Astrocyte of the spinal cord (primary cell): ENCODE results near the gene IDH3G.

Experiments
- DNase-seq: peaks from one replicate; pipeline ENCODE4 v3.0.0; 2011; ENCODE audit warnings: low read depth, low spot score
- H3K4me3 ChIP-seq: 2 replicates; pipeline ENCODE4 v1.5.1; 2011; ENCODE audit warnings: low read depth, mild to moderate bottlenecking, low read length, moderate library complexity
- in situ Hi-C: cut with HindIII; loops from 2 replicates; pipeline ENCODE4 v1.10.0; 2017; ENCODE audit warnings: low sequenced_read_pairs
- TF ChIP-seq, protein P1 (sequence below): IDR thresholded peaks from 2 replicates; pipeline ENCODE4 v1.5.1; 2012; ENCODE audit warnings: low read depth, mild to moderate bottlenecking, low read length, inconsistent platforms

The IDH3G gene

DNA sequence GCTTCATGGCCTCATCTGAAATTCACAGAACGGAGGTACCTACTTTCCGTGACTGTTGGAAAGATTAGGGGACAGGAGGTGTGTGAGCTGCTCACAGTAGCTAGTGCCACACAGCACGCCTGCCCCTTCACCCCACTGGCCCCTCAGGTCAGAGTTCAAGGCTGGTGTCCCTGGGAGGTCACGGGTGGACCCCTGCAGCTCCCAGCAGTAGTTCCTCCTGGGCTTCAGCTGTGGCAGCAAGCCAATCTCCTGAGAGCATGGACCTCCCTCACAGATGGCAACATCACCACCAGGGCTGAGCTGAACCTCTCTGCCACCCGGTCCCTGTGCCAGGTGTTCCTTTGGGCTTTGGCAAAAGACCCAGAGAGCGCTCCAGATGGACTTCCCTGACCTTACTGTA, 1.8 kb downstream of the IDH3G start:
- no peak overlapping the region for H3K4me3 ChIP-seq
- DNase-seq, result no peak
- in situ Hi-C loops, result no loop called here
- TF ChIP-seq, protein P1, sequence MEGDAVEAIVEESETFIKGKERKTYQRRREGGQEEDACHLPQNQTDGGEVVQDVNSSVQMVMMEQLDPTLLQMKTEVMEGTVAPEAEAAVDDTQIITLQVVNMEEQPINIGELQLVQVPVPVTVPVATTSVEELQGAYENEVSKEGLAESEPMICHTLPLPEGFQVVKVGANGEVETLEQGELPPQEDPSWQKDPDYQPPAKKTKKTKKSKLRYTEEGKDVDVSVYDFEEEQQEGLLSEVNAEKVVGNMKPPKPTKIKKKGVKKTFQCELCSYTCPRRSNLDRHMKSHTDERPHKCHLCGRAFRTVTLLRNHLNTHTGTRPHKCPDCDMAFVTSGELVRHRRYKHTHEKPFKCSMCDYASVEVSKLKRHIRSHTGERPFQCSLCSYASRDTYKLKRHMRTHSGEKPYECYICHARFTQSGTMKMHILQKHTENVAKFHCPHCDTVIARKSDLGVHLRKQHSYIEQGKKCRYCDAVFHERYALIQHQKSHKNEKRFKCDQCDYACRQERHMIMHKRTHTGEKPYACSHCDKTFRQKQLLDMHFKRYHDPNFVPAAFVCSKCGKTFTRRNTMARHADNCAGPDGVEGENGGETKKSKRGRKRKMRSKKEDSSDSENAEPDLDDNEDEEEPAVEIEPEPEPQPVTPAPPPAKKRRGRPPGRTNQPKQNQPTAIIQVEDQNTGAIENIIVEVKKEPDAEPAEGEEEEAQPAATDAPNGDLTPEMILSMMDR, result no peak

DNA sequence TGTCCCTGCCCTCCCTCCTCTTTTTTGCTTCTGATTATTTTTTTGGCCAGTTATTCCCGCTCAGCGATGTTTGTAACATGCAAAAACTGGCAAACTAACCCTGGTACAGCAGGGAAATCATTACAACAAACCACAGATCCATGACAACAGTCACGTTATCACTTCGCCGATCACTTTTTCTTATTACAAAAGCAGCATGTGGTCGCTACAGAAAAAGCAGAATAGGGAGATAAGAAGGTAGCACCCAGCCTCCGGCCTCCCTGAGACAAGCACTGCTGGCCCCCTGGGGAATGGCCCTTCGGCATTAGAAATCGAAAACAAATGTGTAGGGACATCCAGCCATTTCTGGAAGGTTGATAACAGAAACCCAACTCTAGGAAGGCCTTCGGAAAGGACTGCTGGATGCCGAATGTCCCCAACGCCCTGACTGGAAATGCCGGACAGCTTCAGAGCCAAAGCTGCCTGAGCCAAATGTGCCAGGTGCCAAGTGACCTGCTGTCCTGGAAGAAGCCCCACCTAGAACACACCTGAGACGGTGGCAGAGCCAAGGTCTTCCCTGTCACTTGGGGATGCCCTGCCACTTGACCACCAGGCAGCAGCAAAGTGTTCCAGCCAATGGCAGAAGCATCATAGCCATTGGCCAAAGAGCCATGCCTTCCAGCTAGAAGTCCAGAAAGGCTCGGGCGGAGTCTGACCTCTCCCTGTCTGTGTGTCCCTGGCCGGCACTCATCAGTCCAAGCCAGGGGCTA, 2.9 kb downstream of the IDH3G start:
- in situ Hi-C loops, result no loop called here
- TF ChIP-seq, protein P1, result no peak
- no peak for DNase-seq
- no peak overlapping the region for H3K4me3 ChIP-seq

DNA sequence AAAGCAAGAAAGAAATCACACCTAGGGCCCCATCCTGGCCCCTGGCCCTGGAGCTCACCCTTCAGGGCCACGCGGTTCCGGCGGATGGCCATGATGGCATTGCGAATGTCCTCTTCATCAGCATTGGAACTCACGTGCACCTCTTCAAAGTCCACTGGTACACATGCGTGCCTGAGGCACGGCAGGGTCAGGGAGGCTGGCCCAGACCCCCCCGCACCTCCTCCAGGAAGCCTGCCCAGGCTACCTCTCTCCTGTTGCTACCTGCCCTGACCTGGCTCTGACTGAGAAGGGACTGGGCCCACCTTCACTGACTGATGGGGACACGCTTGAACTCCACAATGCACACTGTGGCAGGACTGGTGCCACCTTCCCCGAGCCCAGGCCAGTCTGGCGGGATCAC, 4.5 kb downstream of the IDH3G start:
- DNase-seq, result no peak
- TF ChIP-seq, protein P1, result no peak
- in situ Hi-C loops, result no loop called here
- H3K4me3 ChIP-seq, result no peak overlapping the region

DNA sequence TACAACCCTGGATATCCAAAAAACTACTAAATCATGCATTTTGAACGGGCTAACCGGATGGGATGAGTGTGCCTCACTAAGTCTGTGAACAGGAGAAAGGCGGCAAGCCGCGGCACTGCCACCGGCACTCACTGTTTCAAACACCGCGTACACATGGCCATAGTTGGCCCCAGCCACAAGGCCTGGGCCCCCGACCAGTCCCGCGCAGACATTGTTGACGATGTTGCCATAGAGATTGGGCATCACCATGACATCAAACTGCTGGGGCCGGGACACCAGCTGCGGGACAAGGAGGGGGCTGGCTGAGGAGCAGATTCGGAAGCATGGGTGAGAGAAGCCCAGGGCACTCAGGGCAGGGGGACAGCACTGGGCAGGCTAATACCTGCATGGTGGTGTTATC, 7.5 kb downstream of the IDH3G start:
- H3K4me3 ChIP-seq, result no peak overlapping the region
- in situ Hi-C loops, result no loop called here
- DNase-seq, result no peak
- TF ChIP-seq, protein P1, result no peak

DNA sequence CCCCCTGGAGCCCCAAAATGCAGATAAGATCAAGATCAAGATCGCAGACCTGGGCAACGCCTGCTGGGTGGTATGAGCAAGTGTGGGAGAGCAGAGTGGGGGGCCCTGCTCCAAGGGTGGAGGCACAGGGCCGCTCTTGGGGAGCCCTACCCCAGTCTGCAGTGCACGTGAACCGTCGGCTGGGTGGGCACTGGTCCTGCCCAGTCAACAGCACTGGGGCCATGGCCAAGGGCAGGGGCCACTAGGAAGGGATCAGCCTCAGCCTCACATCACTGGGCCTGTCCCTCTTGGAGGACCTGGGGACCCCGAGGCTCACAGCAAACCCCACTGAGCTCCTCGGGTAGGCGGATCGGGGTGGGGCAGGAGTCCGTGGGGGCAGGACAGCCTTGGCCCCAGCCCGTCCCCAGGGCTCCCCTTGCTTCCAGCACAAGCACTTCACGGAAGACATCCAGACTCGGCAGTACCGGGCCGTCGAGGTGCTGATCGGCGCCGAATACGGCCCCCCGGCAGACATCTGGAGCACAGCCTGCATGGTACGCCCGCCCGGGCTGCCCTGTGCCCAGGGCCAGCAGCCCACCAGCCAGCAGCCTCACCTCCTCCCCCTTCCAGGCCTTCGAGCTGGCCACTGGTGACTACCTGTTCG, 9.7 kb downstream of the IDH3G start:
- no peak for DNase-seq
- H3K4me3 ChIP-seq, result no peak overlapping the region
- in situ Hi-C loops, result no loop called here
- TF ChIP-seq, protein P1, result no peak

DNA sequence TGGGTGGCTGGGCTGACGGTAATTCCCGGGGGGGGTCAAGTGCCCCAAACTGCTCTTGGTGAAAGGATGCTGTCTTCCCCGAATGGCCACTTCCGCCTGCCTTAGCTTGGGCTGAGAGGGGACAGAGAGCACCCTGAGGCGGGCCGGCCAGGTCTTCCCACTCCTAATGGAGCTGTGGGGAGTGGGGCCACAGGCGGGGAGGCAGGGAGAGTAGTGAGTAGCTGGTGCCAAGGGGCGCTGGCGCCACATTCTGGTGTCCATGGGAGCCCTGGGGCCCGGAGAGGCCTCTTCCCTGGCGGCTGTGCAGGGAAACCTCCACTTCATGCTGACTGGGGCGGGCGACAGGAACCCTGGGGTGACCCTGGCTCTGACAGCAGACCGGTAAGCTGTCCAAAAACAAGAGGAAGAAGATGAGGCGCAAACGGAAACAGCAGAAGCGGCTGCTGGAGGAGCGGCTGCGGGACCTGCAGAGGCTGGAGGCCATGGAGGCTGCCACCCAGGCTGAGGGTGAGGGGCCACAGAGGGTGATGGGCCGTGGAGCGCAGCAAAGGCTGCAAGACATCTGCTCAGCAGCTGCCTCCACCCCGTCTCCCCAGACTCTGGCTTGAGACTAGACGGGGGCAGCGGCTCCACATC, 10.7 kb downstream of the IDH3G start:
- TF ChIP-seq, protein P1, result no peak
- no peak overlapping the region for H3K4me3 ChIP-seq
- in situ Hi-C loops, result no loop called here
- no peak for DNase-seq
